HG03460 (cell line): ENCODE measurements around the gene PLIN1.

ENCODE experiments used
- ATAC-seq: cut with Tn5 transposase; IDR thresholded peaks from one replicate; pipeline ENCODE4 v1.9.1; 2021; ENCODE audit not compliant: unreplicated experiment

Gene PLIN1

DNA sequence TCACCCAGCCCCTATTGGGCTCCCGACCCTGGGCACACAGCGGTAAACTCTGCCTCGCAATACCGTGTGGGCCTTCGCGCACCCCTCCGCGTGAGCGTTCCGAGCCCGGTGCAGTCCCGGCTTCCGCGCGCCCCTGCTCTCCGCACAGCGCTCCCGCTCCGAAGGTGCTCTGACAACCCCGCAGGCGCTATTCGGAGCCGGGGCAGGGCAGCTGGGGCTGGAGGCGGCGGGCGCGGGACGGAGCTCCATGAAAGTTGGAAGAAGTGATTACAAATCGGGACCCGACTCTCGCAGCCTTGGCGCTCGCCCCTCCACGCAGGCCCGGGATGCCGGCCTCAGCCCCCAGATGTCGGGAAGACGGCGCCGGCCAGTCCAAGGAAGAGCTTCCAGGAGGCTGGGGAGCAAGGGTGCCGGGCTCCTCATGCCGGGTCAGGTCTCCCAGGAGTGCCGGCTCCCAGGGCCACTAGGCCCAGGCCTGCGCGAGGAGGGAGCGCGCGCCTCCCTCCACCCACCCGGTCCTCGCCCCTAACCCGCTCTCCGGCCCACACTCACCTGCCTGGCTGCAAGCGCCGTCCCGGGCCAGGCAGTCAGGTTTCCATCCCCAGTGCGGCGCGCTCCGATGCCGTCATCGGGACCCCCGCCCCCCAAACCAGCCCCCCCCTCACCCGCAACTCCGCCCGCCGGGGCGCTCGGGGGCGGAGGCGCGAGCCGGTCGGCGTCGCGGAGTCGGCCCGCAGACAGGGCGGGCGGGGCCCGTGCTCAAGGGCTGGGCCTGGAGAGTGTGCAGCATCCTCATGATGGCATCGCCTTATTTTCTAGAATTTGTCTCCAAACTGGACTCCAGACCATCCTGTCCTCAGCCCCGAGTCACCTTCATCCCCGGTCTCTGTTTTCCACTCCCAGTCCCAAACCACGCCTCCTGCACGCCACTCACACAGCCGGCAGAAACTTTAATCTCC, 24.0 kb downstream of the PLIN1 start, which contains the start of gene KIF7:
Gene KIF7, minus strand, starts transcription at position 621 of the 959 bp plus-strand sequence. CDS start 2,537 bp downstream, outside the sequence.
- no peak for ATAC-seq

DNA sequence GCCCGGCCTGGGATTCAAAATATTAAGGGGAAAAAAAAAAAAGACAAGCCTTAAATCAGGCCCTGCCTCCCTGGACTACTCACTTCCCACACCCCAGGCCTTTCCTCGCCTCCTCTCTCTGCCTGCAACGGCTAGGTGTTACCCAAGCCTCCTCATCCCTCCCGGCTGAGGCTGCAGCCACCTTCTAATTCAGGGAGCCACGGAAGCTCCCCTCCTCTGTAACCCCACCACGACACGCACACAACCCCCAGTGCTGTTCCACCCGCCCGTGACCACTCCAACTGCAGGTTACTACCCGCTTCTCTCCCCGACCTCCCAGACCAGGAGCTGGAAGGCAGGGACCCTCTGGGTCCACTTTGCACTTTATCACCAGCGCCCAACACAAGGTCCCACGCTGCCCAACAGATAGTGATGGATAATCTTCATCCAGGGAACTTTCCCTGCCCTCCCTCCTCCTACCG, 24.8 kb downstream of the PLIN1 start:
- no peak for ATAC-seq

DNA sequence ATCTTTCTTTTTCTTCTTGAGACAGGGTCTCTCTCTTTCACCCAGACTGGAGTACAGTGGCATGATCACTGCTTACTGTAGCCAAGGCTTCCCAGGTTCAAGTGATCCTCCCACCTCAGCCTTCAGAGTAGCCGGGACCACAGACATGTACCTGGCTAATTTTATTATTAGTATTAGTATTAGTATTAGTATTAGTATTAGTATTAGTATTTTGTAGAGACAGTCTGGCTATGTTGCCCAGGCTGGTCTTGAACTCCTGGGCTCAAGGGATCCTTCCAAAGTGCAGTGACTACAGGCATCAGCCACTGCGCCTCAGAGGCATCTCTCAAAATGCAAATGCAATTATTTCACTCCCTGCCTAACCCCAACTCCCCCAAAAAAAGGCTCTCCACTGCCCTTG, 25.6 kb downstream of the PLIN1 start:
- ATAC-seq, result no peak

DNA sequence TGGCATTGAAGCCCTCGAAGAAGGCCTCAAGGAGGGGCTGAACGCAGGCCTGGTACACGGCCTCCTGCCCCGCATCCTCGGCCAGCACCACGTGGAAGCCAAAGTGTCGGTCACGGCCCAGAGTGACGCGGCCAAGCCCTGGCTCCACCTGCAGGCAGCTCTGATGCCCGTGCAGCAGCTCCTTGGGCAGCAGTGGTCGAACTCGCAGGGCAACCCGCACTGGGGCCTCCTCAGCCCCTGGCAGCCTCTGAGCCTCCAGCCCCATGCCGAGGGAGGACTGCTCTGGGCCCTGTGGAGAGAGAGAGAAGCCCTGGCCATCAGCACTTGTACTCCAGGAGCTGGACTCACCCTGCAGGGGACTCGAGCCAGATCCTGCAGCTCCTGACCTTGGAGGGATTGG, 26.5 kb downstream of the PLIN1 start:
- ATAC-seq, result no peak

DNA sequence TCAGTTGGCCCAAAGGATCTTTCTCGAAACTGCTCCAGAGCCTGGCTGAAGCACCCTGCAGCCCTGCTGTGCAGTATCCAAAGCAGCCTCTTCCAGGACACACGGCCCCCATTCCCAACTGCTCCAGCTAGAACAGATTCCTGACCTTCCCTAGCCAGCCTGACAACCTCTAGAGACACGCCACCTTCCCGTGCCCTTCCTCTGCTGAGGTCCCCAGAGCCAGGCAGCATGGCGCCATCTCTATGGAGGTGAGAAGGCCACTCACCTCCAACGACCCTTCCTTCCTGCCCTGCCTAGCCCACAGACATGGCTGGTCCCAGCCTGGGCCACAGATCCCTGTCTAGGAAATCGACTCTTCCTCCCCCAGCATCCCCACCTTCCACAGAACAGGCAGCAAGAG, 27.0 kb downstream of the PLIN1 start:
- no peak for ATAC-seq

DNA sequence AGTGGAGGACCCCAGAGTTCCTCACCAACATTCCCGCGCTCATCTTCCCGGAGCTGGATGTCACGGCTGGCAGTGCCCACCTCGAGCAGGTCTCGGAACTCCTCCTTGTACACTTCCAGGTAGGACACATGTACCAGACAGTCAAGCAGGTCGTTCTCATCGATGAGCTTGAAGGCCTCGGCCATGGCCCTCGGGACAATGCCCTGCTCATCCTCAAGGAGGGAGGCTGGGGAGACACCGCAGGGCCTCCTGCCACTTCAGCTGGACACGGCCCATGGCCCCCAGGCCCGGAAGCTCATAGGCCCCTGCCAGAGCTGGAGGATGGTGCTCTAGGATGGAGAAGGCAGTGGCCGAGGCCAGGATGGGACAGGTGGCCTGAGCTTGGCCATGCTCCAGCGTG, 29.5 kb downstream of the PLIN1 start:
- ATAC-seq, result no peak

DNA sequence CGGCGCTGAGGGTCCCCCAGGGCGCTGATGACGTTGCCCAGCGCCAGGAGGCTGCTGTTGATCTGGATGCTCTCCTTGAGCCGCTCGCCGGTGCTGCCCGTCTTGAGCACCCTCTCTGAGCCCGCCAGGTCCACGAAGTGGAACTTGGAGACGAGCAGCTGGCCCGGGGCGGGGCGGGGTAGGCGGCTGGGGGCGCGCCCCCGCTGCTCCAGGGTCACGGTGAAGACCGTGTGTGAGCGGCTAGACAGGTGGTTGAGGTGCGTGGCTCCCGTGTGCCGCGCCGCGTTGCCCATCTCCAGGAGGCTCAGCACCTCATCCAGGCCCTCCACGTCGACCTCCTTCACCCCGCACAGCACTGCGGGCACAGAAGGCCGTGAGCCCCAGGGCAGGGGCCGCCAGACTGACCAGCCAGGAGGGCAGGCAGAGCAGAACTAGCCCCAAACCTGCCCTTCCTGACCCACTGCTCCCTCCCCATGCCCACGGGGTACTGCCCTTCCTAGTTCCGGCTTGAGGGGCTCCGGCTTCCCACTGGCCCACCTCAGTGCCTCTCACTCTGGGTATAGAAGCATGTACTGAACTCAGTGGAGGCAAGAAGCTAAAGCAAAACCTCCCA, 30.0 kb downstream of the PLIN1 start:
- no peak for ATAC-seq

DNA sequence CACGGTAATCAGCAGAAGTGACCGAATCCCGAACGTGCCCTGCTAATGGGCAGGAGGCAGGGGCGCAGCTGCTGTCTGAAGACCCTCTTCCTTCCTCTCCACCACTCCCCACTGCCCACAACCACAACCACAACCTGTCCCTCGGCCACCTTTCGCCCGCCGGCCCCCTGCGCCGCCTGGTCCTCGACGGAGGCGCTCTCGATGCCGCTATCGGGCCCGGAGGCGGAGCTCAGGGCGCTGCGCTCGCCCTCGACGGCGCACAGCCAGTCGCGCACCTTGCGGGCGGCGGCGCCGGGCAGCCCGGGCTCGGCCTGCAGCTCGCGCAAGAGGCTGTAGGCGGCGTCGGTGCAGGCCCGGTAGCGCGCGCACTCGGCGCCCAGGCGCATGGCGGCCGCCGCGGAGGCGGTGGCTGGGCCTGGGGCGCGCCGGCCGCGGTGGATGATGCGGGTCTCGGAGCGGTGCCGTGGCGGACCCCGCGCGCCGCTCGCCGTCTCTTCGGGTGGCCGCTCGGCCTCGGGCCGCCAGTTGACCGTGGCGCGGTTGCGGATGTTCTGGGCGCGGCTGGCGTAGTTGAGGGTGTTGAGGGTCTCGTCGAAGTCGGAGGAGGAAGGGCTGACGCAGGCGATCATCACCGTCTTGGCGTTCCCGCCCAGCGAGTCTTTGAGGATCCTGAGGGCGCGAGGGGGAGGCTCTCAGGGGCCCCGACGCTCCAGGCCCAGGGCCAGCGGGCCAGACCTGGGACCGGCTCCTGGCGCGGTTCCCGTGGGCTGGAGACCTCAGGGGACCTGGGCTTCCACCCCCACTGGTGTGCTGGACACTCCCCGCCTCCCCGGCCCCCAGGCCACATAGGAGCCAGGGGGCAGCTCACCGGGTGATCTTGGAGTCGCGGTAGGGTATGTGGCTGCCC, 30.8 kb downstream of the PLIN1 start:
- no peak for ATAC-seq

DNA sequence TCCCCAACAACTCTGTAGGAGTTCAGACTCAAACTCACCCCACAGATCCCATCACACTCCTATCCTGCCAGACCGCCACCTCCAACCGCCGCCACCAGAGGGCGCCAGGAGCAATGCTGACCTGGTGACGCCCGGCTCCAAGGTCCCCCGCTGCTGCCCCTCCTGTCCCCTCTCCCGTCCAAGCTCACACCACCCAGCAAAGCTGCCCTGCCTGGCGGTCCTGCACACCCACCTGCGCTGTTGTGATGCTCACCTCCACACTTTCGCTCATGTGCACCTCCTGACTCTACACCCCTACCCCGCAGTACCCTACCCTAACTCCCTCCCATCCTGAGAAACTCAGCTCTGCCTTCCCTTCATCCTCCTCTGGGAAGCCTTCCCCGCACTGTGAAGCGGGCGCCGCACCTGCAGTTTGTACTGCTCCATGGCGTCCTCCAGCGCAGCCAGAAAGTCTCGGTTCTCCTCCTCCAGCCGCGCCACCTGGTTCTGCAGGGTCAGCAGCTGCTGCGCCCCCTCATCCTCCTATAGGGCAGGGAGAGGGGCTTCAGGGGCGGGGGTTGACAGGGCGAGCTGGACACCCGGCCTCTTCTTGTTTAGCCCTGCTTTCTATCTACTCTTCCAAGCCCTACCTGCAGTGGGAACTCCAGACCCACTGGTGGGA, 31.8 kb downstream of the PLIN1 start:
- ATAC-seq, result peak; percentile 65

DNA sequence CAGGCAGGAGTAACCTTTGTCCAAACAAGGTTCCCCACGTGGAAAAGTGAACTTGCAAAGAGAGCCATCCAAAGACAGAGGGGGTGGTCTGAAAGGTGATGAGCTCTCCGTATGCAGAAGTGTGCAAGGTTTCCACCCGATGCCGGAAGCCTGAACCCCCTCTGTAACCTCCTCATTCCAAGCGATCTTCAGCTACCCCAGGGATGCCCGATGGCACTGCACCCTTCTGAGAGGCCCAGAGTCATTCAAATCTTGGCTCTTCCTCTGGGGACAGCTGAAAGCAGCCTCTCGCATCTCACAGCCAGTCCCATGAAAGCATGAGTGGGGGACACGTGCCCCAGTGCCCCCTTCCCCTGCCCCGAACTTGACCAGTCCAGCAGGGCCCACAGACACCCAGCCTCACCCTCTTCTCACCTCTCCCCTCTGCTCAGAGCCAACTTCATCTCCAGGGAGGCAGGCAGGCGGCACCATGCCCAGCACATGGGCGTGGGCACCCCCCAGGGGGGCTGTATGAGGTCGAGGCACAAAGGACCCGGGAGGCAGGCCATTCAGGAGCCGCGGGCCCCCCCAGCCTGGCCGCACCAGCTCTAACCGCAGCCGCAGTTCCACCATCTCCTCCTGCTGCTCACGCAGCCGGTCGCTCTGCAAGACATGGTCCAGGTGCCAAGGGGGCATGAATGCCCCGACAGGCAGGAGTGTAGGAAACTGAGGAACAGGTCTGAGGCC, 32.6 kb downstream of the PLIN1 start:
- no peak for ATAC-seq

DNA sequence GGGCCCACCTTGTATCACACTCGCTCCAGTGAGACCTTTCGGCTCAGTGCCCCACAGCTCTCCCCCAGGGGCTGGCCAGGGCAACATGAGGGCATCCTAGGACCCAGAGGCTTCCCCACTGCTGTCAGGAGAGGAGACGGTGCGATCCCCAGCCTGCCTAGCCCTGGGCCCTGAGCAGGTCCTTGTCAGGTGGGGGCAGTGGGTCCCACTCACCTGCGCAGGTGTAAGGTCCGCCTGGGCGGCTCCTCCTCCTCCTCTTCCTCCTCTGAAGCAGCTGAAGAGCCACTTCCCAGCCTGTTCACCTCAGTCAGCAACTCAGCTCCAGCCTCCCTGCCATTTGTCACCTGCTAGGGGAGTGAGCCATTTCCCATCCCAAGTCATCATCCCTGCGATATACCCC, 33.5 kb downstream of the PLIN1 start:
- no peak for ATAC-seq

DNA sequence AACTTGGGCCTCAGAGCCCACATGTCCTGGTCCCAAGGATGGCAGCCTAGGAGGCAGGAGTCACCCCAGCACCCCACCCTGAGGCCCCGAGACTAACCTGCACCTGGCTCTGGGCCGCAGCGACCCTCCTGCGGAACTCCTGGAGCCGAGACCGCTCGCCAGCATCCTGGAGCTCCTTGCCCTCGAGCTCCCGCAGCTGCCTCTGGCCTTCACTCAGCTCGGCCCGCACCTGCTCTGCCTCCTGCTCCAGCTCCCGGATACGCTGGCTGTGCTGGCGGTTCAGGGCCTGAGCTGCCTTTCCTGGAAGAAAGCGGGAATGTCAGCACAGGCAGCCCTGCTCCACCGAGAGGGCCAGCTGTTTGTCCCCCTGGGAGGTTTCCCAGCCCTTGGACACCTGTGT, 37.1 kb downstream of the PLIN1 start:
- no peak for ATAC-seq

DNA sequence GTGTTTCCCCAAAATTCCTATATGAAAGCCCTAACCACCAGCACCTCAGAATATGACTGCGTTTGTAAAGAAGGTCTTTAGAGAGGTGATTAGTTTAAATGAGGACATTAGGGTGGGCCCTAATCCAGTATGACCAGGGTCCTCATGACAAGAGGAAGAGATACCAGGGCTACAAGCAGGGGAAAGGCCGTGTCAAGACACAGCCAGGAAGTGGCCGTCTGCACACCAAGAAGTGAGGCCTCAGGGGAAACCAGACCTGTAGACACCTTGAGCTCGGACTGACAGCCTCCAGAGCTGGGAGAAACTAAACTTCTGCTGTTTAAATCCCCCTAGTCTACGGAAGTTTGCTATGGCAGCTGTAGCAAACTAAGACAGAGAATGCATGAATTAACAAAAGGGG, 38.1 kb downstream of the PLIN1 start:
- no peak for ATAC-seq

DNA sequence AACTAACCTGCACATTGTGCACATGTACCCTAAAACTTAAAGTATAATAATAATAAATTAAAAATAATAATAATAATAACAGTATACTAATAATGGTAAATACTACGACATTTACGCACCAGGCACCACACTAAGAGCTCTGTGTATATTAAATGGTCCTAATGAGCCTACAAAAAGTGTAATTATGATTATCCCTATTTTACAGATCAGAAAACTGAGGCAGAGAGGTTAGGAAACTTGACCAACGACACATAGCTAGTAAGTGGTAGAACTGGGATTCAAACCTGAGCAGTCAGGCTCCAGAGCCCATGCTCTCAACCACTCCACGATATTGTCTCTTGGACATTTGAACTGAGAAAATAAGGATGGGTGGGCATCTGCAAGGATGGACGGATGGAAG, 38.9 kb downstream of the PLIN1 start:
- no peak for ATAC-seq

DNA sequence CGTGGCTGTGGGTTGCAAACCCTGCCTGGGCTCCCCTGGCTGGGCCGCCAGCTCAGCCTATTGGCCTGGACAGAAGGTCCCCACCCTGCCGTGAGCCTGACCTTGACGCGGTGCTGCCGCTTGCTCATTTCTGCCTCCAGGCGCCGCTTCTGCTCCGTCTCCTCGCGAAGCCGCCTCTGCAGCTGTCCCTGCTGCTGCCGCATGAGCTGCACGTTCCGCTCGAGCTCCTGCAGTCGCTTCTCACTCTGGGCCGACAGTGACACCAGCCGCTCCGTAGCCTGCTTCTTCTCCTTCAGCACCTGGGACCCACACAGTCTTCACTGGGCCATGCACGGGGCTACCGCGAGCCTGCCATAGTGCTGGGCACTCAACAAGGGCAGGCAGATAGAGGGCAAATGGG, 45.6 kb downstream of the PLIN1 start:
- no peak for ATAC-seq

DNA sequence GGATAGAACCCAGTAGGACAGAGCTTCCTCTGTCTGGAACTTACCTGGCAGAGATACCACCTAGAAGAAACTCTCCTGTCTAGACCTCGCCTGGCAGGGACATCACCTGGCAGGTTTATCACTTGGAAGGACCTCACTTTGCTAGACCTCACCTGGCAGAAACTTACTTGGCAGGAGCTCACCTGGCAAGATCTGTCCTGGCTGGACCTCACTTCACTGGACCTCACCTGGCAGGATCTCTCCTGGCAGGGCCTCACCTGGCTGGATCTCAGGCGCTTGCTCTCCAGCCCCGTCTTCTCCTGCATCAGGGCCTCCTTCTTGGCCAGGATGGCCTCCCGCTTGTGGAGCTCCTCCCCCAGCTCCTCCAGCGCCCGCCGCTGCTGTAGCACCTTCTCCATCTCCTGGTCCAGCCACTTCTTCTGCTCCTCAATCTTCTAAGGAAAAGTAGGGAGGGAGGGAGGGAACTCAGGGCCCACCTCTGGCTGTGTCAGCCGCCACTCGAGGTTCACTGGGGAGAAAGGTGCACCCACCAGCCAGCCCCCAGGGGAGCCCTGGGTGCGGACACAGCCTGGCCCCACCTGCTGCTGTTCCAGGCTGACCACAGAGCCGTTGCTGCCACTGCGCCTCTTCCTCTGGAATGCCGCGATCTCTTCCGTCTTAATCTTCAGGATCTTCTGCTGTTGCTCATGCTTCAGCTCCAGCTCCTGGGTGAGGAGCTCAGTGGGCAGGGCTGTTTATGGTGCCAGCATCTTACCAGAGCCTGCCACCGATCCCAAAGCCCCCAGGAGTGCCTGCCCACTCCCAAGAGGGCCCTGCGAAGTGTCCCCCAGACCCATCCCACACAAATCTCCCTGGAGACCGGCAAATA, 46.4 kb downstream of the PLIN1 start:
- ATAC-seq, result no peak

DNA sequence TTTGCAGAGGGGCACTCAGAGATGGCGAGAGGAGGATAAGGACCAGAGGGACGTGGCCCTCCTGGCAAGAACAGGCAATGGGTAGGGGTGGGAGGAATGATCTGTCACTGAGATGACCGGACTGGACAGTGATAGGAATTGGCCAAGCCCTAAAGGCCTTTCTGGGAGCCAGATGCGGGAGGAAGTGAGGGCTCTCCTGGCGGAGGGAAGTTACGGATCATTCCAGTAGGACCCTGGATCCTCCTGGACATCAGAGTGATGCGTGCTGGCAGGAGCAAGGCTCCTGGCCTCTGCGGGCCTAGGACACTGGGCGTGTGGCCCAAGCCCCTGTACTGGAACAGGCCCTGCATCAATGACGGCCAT, 47.3 kb downstream of the PLIN1 start:
- no peak for ATAC-seq

DNA sequence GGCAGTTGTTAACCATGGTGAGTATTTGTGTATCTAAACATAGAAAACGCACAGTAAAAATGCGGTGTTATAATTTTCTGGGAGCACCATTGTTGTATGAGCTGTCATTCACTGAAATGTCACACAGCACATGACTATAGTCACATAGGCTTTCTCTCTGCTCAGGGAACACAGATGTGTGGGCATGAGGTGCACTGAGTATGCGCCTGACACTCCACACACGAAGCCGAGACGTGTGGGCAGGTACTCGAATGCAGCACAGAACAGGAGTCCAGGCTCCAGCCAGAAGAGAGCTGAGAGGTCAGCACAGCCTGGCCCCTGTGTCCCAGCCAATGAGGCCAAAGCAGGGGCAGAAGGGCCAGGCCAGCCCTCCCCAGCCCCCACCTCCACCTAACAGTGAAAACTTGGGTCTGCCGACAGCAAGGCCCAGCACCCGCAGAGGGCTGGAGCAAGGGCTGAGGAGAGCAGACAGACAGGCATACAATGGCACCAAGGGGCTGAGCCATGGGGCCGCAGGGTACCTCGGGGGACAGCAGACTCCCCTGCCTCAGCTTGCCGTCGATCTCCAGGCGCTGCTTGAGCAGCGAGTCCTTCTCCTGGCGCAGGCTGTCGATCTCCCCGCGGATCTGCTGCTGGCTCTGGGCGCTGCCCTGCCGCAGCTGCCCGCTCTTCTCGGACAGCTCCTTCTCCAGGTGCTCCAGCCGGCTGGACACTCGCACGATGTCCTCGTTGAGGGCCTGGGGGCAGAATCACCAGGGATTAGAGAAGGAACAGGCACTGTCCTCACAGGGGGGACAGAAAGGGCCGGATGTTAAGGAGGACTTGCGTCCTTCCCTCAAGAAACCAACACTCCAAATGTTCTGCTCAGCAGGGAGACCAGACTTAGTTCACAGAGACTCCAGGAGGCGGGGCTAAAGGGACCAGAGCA, 47.9 kb downstream of the PLIN1 start:
- ATAC-seq, result no peak
